ENCODE results near the gene LYST.
A peak's percentile ranks its signal among the peaks of the same experiment; 100 is the strongest.

DNA sequence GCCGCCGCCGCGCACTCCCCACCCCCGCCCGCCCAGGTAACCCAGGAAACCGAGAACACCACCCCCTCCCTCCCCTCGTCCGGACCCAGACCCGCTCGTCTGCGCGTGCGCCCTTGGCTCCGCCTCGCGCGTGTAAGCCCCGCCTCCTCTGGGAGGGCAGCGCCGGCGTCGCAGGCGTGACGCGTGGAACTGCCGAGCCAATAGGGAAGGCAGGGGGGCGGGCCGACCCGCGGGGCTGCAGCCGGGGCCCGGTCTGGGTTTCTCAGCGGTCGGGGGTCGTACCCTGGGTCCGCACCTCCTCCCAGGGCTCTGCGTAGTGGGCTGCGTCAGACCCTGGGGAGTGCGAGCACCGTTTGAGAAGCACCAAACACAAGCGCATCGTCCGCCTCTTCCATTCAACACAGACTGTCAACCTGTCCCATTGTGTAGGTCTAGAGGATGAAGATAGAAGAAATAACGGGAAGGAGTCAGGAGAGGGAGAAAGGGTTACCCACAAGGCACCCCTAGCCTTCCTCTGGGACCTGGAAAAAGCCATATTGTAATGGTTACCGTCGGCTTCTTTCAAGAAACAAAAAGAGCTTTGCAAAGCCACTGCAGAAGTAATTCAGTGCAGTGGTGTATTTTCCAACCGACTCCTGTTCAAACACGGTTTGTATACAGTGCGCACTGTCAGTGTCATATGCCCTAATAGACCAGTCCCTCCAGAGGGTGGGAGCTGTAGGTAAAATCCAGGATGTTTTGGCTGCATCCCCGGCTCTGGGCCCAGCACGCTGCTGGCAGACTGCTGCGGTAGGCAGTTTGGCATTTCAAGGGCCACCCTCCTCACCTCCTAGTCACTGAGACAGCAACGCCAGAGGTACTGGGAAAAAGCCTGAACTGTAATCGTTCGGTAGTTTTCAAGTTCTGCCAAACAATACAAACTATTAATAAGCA lies 473 bp upstream of the LYST start:
- TF ChIP-seq, protein P1, sequence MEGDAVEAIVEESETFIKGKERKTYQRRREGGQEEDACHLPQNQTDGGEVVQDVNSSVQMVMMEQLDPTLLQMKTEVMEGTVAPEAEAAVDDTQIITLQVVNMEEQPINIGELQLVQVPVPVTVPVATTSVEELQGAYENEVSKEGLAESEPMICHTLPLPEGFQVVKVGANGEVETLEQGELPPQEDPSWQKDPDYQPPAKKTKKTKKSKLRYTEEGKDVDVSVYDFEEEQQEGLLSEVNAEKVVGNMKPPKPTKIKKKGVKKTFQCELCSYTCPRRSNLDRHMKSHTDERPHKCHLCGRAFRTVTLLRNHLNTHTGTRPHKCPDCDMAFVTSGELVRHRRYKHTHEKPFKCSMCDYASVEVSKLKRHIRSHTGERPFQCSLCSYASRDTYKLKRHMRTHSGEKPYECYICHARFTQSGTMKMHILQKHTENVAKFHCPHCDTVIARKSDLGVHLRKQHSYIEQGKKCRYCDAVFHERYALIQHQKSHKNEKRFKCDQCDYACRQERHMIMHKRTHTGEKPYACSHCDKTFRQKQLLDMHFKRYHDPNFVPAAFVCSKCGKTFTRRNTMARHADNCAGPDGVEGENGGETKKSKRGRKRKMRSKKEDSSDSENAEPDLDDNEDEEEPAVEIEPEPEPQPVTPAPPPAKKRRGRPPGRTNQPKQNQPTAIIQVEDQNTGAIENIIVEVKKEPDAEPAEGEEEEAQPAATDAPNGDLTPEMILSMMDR (IDR thresholded peaks at IDR 0.05) = no peak
- peak; percentile 79 to 99 for TF ChIP-seq POLR2AphosphoS5 (IDR thresholded peaks at IDR 0.05; ENCODE audit: insufficient read depth in 1 of 2, low read depth in 1 of 2)
